Measurements from ENCODE around the gene TLL2. TPM values are rescaled to one million over a fixed set of nuclear protein-coding genes. Genes with fewer than 3 reads are reported as not detected.

Gene TLL2
- total and polyA plus RNA-seq, 7 experiments from 2014 or later, result 0.24 TPM; not detected in 6

GRCh38 chr10:96344178-96344577, 169.5 kb downstream of the TLL2 start:
- H3K9me3 Mint-ChIP-seq, result peaks cover 0 to 9% (median 4%) of the 10 kb centered on the region in 11 donors
- H3K36me3 Mint-ChIP-seq, result peaks cover 0 to 4% (median 3%) of the 10 kb centered on the region in 5 donors
- no peaks in the 10 kb centered on the region for H3K4me1 ChIP-seq (ENCODE audit: control insufficient read depth in 2 of 2, insufficient read depth in 2 of 2, low read length in 2 of 2)
- peaks cover 0 to 16% (median 12%) of the 10 kb centered on the region in 5 donors for H3K27me3 Mint-ChIP-seq
- H3K27me3 ChIP-seq (ENCODE audit: control insufficient read depth in 2 of 2, insufficient read depth in 2 of 2, low read length in 2 of 2), result no peaks in the 10 kb centered on the region
- CTCF ChIA-PET, result interaction anchor here (1.3 kb wide), 1 partner anchor 10 kb away, joined by 3 read pairs; no protein-coding TSS in a partner anchor
- no peak overlapping the region for H3K4me3 ChIP-seq (ENCODE audit: low read length)
- H3K4me3 Mint-ChIP-seq, result no peak overlapping the region
- DNase-seq, result no peak
- POLR2A ChIA-PET, result no interaction called here
- intact Hi-C loops (cut with micrococcal nuclease), result no loop called here
- no peak for ATAC-seq
- H3K4me1 Mint-ChIP-seq, result peaks cover 0 to 8% (median 0%) of the 10 kb centered on the region in 7 donors
- no peak overlapping the region for H3K27ac Mint-ChIP-seq
- H3K36me3 ChIP-seq (ENCODE audit: control insufficient read depth in 2 of 3, insufficient read depth in 3 of 3, low read length in 3 of 3), result no peaks in the 10 kb centered on the region
- H3K9me3 ChIP-seq (ENCODE audit: control insufficient read depth in 2 of 3, low read length in 3 of 3), result no peaks in the 10 kb centered on the region
- no peak overlapping the region for H3K27ac ChIP-seq (ENCODE audit: low read depth, low read length)

- Histone ChIP-seq H3K27me3 (ENCODE audit: control insufficient read depth in 2 of 2, insufficient read depth in 2 of 2, low read length in 2 of 2) (no peaks in the 10 kb centered on the region), H3K36me3 (ENCODE audit: control insufficient read depth in 2 of 3, insufficient read depth in 3 of 3, low read length in 3 of 3) (no peaks in the 10 kb centered on the region), H3K4me1 (ENCODE audit: control insufficient read depth in 2 of 2, insufficient read depth in 2 of 2, low read length in 2 of 2) (no peaks in the 10 kb centered on the region), H3K4me3 (ENCODE audit: low read length) (no peak overlapping the region), H3K27ac (ENCODE audit: low read depth, low read length) (no peak overlapping the region), H3K9me3 (ENCODE audit: control insufficient read depth in 2 of 3, low read length in 3 of 3) (no peaks in the 10 kb centered on the region)
- no peak overlapping the region for H3K27ac Mint-ChIP-seq
- DNase-seq (no peak), ATAC-seq (no peak)
- peaks cover 0 to 4% (median 3%) of the 10 kb centered on the region in 5 donors for H3K36me3 Mint-ChIP-seq
- POLR2A ChIA-PET, result no interaction called here
- CTCF ChIA-PET, result interaction anchor here (2.0 kb wide), 1 partner anchor 113 kb away, joined by 13 read pairs; no protein-coding TSS in a partner anchor
- H3K4me1 Mint-ChIP-seq, result peaks cover 0 to 8% (median 0%) of the 10 kb centered on the region in 7 donors
- peaks cover 0 to 12% (median 9%) of the 10 kb centered on the region in 5 donors for H3K27me3 Mint-ChIP-seq
- H3K9me3 Mint-ChIP-seq, result peaks cover 0 to 9% (median 4%) of the 10 kb centered on the region in 11 donors
- intact Hi-C loops (cut with micrococcal nuclease), result no loop called here
- H3K4me3 Mint-ChIP-seq, result no peak overlapping the region
Measured at GRCh38 chr10:96342402-96342801, 171.3 kb downstream of the TLL2 start.

- intact Hi-C loops (cut with micrococcal nuclease), result no loop called here
- H3K4me1 Mint-ChIP-seq, result peaks cover 0 to 8% (median 0%) of the 10 kb centered on the region in 7 donors
- peaks cover 0 to 3% (median 3%) of the 10 kb centered on the region in 5 donors for H3K36me3 Mint-ChIP-seq
- Histone ChIP-seq H3K4me3 (ENCODE audit: low read length) (no peak overlapping the region), H3K27me3 (ENCODE audit: control insufficient read depth in 2 of 2, insufficient read depth in 2 of 2, low read length in 2 of 2) (no peaks in the 10 kb centered on the region), H3K4me1 (ENCODE audit: control insufficient read depth in 2 of 2, insufficient read depth in 2 of 2, low read length in 2 of 2) (no peaks in the 10 kb centered on the region), H3K9me3 (ENCODE audit: control insufficient read depth in 2 of 3, low read length in 3 of 3) (no peaks in the 10 kb centered on the region), H3K27ac (ENCODE audit: low read depth, low read length) (no peak overlapping the region), H3K36me3 (ENCODE audit: control insufficient read depth in 2 of 3, insufficient read depth in 3 of 3, low read length in 3 of 3) (no peaks in the 10 kb centered on the region)
- POLR2A ChIA-PET, result no interaction called here
- H3K9me3 Mint-ChIP-seq, result peaks cover 0 to 9% (median 2%) of the 10 kb centered on the region in 11 donors
- no peak for DNase-seq
- H3K4me3 Mint-ChIP-seq, result no peak overlapping the region
- CTCF ChIA-PET, result interaction anchor here (0.6 to 2.0 kb wide), 6 partner anchors 10 to 119 kb away, joined by 3 to 13 read pairs (median 3); no protein-coding TSS in a partner anchor
- H3K27me3 Mint-ChIP-seq, result peaks cover 0 to 15% (median 7%) of the 10 kb centered on the region in 5 donors
- no peak overlapping the region for H3K27ac Mint-ChIP-seq
- no peak for ATAC-seq
Measured at GRCh38 chr10:96341219-96342182, 172.2 kb downstream of the TLL2 start.

DNA sequence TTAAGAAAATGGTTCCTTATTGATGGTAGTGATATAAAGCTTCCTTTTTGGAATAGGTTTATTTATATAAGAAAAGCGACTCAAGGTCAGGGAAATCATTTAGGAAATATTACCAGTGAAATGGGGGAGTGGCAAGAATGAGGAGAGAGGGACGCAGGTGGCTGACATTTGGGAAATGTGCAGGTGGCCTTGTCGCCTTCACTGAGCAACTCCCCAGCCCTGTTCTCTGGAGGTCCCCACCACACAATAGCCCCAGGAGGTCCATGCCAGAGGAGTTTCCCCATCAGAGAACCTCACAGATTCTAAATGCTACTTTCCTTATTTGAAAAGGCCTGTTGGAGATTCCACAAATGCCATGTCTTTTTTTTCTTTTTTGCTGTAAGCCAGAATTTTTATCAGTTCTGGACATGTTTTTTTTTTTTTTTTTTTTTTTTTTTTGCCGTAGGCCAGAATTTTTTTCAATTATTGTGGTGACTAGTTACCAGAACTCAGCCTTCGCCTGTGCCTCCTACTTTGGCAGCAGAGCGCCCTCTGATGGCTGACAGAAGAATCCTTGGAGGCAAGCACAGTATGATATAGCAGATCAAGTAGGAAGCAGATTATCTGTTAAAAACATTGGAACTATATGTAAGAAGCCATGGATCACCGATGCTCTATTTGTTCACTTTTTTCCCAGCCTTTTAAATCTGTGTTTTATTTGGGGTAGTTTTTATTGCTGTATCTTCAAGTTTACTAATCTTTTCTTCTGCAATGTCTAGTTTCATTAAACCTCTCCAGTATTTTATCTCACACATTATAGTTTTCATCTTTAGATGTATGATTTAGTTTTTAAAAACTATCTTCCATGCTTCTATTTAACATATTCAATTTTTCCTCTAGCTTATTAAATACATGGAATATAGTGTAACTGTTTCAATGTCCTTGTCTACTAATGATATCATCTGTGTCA, 173.5 kb downstream of the TLL2 start:
- POLR2A ChIA-PET, result no interaction called here
- CTCF ChIA-PET, result interaction anchor here (0.7 to 3.6 kb wide), 8 partner anchors 9 to 323 kb away, joined by 3 to 27 read pairs (median 4); no protein-coding TSS in a partner anchor

DNA sequence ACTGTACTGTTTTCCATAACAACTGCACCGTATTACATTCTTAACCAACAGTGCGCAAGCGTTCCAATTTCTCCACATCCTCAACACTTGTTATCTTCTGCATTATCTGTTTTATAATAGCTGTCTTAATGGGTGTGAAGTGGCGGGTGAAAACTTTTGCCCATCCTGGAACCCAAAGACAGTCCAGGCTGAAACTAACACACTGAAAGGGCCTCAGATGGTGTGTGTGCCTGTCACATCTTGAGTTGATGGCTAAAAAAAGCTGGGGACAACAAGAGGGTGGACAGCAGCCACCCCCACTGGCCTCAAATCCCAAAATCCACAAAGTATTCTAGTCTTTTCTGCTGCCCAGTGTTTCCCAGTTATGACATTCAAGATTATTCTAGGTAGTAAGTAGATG, 174.3 kb downstream of the TLL2 start:
- peaks cover 0 to 17% (median 0%) of the 10 kb centered on the region in 5 donors for H3K27me3 Mint-ChIP-seq
- no peaks in the 10 kb centered on the region for H3K9me3 Mint-ChIP-seq
- intact Hi-C loops (cut with micrococcal nuclease), result no loop called here
- no peak overlapping the region for H3K4me3 ChIP-seq (ENCODE audit: low read length)
- ChIA-PET CTCF (interaction anchor here (0.6 to 3.6 kb wide), 4 partner anchors 13 to 322 kb away, joined by 3 to 27 read pairs (median 6); no protein-coding TSS in a partner anchor), POLR2A (no interaction called here)
- no peak overlapping the region for H3K4me3 Mint-ChIP-seq
- H3K4me1 ChIP-seq (ENCODE audit: control insufficient read depth in 2 of 2, insufficient read depth in 2 of 2, low read length in 2 of 2), result peaks cover 0 to 5% of the 10 kb centered on the region in 2 donors
- ATAC-seq (no peak), DNase-seq (no peak)
- H3K4me1 Mint-ChIP-seq, result peaks cover 0 to 20% (median 10%) of the 10 kb centered on the region in 7 donors
- no peaks in the 10 kb centered on the region for H3K27me3 ChIP-seq (ENCODE audit: control insufficient read depth in 2 of 2, insufficient read depth in 2 of 2, low read length in 2 of 2)
- H3K27ac Mint-ChIP-seq, result no peak overlapping the region
- no peaks in the 10 kb centered on the region for H3K36me3 Mint-ChIP-seq
- H3K27ac ChIP-seq (ENCODE audit: low read depth, low read length), result no peak overlapping the region
- H3K36me3 ChIP-seq (ENCODE audit: control insufficient read depth in 2 of 3, insufficient read depth in 3 of 3, low read length in 3 of 3), result no peaks in the 10 kb centered on the region
- no peaks in the 10 kb centered on the region for H3K9me3 ChIP-seq (ENCODE audit: control insufficient read depth in 2 of 3, low read length in 3 of 3)

More for the DNA sequence above, 173.5 kb downstream of the TLL2 start:
- DNase-seq (peak in 8 of 9 donors; percentile 32 to 73 (median 66)), ATAC-seq (peak; percentile 88)
- no peak overlapping the region for H3K27ac ChIP-seq (ENCODE audit: low read depth, low read length)
- Mint-ChIP-seq H3K27me3 (peaks cover 0 to 10% (median 0%) of the 10 kb centered on the region in 5 donors), H3K27ac (peak overlapping the region in 2 of 9 donors; percentile 8 to 53), H3K9me3 (peaks cover 0 to 3% (median 0%) of the 10 kb centered on the region in 11 donors), H3K4me3 (peak overlapping the region in 1 of 10 donors; percentile 20), H3K36me3 (no peaks in the 10 kb centered on the region), H3K4me1 (peaks cover 0 to 11% (median 2%) of the 10 kb centered on the region in 7 donors)
- H3K4me3 ChIP-seq (ENCODE audit: low read length), result no peak overlapping the region
- no peaks in the 10 kb centered on the region for H3K4me1 ChIP-seq (ENCODE audit: control insufficient read depth in 2 of 2, insufficient read depth in 2 of 2, low read length in 2 of 2)
- no peaks in the 10 kb centered on the region for H3K36me3 ChIP-seq (ENCODE audit: control insufficient read depth in 2 of 3, insufficient read depth in 3 of 3, low read length in 3 of 3)
- no peaks in the 10 kb centered on the region for H3K27me3 ChIP-seq (ENCODE audit: control insufficient read depth in 2 of 2, insufficient read depth in 2 of 2, low read length in 2 of 2)
- intact Hi-C loops (cut with micrococcal nuclease), result loop anchor here (1.0 kb wide), 3 partner anchors 111 to 646 kb away; no protein-coding TSS in a partner anchor
- H3K9me3 ChIP-seq (ENCODE audit: control insufficient read depth in 2 of 3, low read length in 3 of 3), result no peaks in the 10 kb centered on the region
